ENCODE results near the gene RIPK3.

- TF ChIP-seq CTCF (IDR thresholded peaks at IDR 0.05; ENCODE audit: low read depth, low read length, missing input control) = no peak
- no peak for TF ChIP-seq ATF3 (IDR thresholded peaks at IDR 0.05)
- no peak for TF ChIP-seq REST (IDR thresholded peaks at IDR 0.05)
- no peak for TF ChIP-seq RAD21 (IDR thresholded peaks at IDR 0.05)
- no peak for TF ChIP-seq JUND (IDR thresholded peaks at IDR 0.05)
- no peak for TF ChIP-seq GABPA (IDR thresholded peaks at IDR 0.05 in 1 of 2, conservative IDR thresholded peaks at IDR 0.05 in 1 of 2)
- TF ChIP-seq SP1 (IDR thresholded peaks at IDR 0.05) = no peak
These were observed 25.2 kb downstream of the RIPK3 start for GRCh38 chr14:24314377-24315193.

All from liver (tissue), 3 donors.